ENCODE results near the gene C5orf58. TPM values are rescaled to one million over a fixed set of nuclear protein-coding genes. Genes with fewer than 3 reads are reported as not detected.

C5orf58 gene
- total and polyA plus RNA-seq, 10 of the 15 experiments (the other 5 are each of a cell fraction or from before 2014, with no cell fraction given) = 0.13 to 0.27 (median 0.26) TPM; not detected in 7

GRCh38 chr5:170200876-170201275 is 31.9 kb upstream of the C5orf58 start:
- no peak overlapping the region for H3K4me3 ChIP-seq
- FAIRE-seq = no peak
- no peak for ATAC-seq
- H3K27ac ChIP-seq (ENCODE audit: control insufficient read depth, insufficient read depth) = no peak overlapping the region
- WGBS (ENCODE audit: insufficient coverage, insufficient replicate concordance, low lambda C conversion rate, missing lambda C conversion rate) = 0% methylated on average over 1 of the region's 1 CpG
- TF ChIP-seq SRF (IDR thresholded peaks at IDR 0.05; ENCODE audit: low read depth in 2 of 2, low read length in 2 of 2) (no peak), NR2F1 (conservative IDR thresholded peaks at IDR 0.05) (no peak), SMARCA5 (IDR thresholded peaks at IDR 0.05) (no peak), HDAC2 (IDR thresholded peaks at IDR 0.05) (no peak), POLR2AphosphoS2 (IDR thresholded peaks at IDR 0.05; ENCODE audit: low read depth, low read length) (no peak), MTA2 (IDR thresholded peaks at IDR 0.05; ENCODE audit: low read depth) (no peak), RCOR1 (conservative IDR thresholded peaks at IDR 0.05; ENCODE audit: low read depth, low read length) (no peak), ETV6 (conservative IDR thresholded peaks at IDR 0.05 in 1 of 2, IDR thresholded peaks at IDR 0.05 in 1 of 2; ENCODE audit: borderline replicate concordance in 1 of 2, low read depth in 1 of 2) (no peak), SMC3 (IDR thresholded peaks at IDR 0.05; ENCODE audit: borderline replicate concordance, low read length) (no peak), WRNIP1 (IDR thresholded peaks at IDR 0.05; ENCODE audit: borderline replicate concordance, low read depth, low read length) (no peak)
- no peak overlapping the region for H2AFZ ChIP-seq (ENCODE audit: control insufficient read depth, low read depth, low read length)
- ChIA-PET CTCF (interaction anchor here (1.2 to 2.8 kb wide), 3 partner anchors 15 to 225 kb away, joined by 5 to 6 read pairs (median 5); no protein-coding TSS in a partner anchor), RAD21 (ENCODE audit: unreplicated experiment) (interaction anchor here (0.5 kb wide), 1 partner anchor 1949 kb away, joined by 4 read pairs; no protein-coding TSS in a partner anchor), POLR2A (no interaction called here), SMC1A (ENCODE audit: uncharacterized antibody, unreplicated experiment) (interaction anchor here (0.7 to 0.8 kb wide), 2 partner anchors 11 to 17 kb away, joined by 3 read pairs; no protein-coding TSS in a partner anchor)
- intact Hi-C loops (cut with micrococcal nuclease; ENCODE audit: unreplicated experiment) = no loop called here
- H3K79me2 ChIP-seq (ENCODE audit: control insufficient read depth, insufficient read depth, low read length) = no peaks in the 10 kb centered on the region
- peaks cover 2 to 5% of the 10 kb centered on the region in 2 experiments; a peak in 3 of 4 replicates for H3K27me3 ChIP-seq (replicated peaks in 1 of 2; ENCODE audit: control insufficient read depth in 2 of 2, insufficient read depth in 2 of 2, low read length in 1 of 2)
- no peaks in the 10 kb centered on the region for H3K4me1 ChIP-seq (ENCODE audit: control insufficient read depth, insufficient read depth, low read length)
- no TSS peak for BruUV-seq (replicated peaks)
- DNase-seq (ENCODE audit: low read depth, low spot score) = no peak
- no peaks in the 10 kb centered on the region for H3K36me3 ChIP-seq (ENCODE audit: control insufficient read depth in 2 of 2, insufficient read depth in 2 of 2, low read length in 1 of 2)
- H4K20me1 ChIP-seq (ENCODE audit: control insufficient read depth, insufficient read depth) = no peaks in the 10 kb centered on the region
- no peaks in the 10 kb centered on the region for H3K9me3 ChIP-seq (replicated peaks; ENCODE audit: control insufficient read depth, insufficient read depth, low read length)
- no peak overlapping the region for H3K4me2 ChIP-seq (ENCODE audit: control insufficient read depth, insufficient read depth)
- in situ Hi-C loops (cut with MboI) = no loop called here
- H3K9ac ChIP-seq (ENCODE audit: control insufficient read depth, insufficient read depth, low read length) = no peak overlapping the region

Data from GM12878 (cell line).